Astrocyte (in vitro differentiated cells and primary cell): ENCODE results near the gene UTS2B. TPM values are rescaled to one million over a fixed set of nuclear protein-coding genes. Genes with fewer than 3 reads are reported as not detected.

Source experiments
- DNase-seq: peaks from one replicate; pipeline ENCODE4 v3.0.0-alpha.2; 2010; ENCODE audit warnings: low read depth
- FAIRE-seq: peaks from 2 replicates; lab custom pipeline; 2011; peaks lifted over from hg19 to GRCh38; lab: Jason Lieb, UNC
- H2AFZ ChIP-seq: 2 replicates; pipeline ENCODE4 v1.6.0; 2012; ENCODE audit warnings: low read depth, low read length, inconsistent platforms
- H3K27ac ChIP-seq: 2 replicates; pipeline ENCODE4 v1.5.1; 2011; ENCODE audit warnings: low read depth, low read length, inconsistent platforms
- H3K27me3 ChIP-seq: 2 replicates; pipeline ENCODE4 v1.6.0; 2011; ENCODE audit warnings: low read length, inconsistent platforms; ENCODE audit not compliant: insufficient read depth
- H3K36me3 ChIP-seq: 2 replicates; pipeline ENCODE4 v1.5.1; 2011; ENCODE audit warnings: low read length, inconsistent platforms; ENCODE audit not compliant: insufficient read depth
- H3K4me1 ChIP-seq: 2 replicates; pipeline ENCODE4 v1.5.1; 2011; ENCODE audit warnings: low read length, inconsistent platforms; ENCODE audit not compliant: insufficient read depth
- H3K4me2 ChIP-seq: 2 replicates; pipeline ENCODE4 v1.6.0; 2012; ENCODE audit warnings: low read length, inconsistent platforms
- H3K4me3 ChIP-seq: 2 replicates; pipeline ENCODE4 v1.5.1; 2011; ENCODE audit warnings: low read depth, mild to moderate bottlenecking, low read length, inconsistent platforms; ENCODE audit not compliant: insufficient read depth
- H3K79me2 ChIP-seq: 2 replicates; pipeline ENCODE4 v1.6.0; 2012; ENCODE audit warnings: mild to moderate bottlenecking, low read length, inconsistent platforms; ENCODE audit not compliant: insufficient read depth
- H3K9ac ChIP-seq: 2 replicates; pipeline ENCODE4 v1.6.0; 2012; ENCODE audit warnings: mild to moderate bottlenecking, low read length, inconsistent platforms
- H3K9me3 ChIP-seq: 2 replicates; pipeline ENCODE4 v1.5.1; 2012; ENCODE audit warnings: low read depth, mild to moderate bottlenecking, low read length, inconsistent platforms; ENCODE audit not compliant: insufficient read depth
- H4K20me1 ChIP-seq: 2 replicates; pipeline ENCODE4 v1.6.0; 2012; ENCODE audit warnings: low read length, inconsistent platforms; ENCODE audit not compliant: insufficient read depth
- H3K27ac Mint-ChIP-seq: one replicate; pipeline ENCODE4 v1.8.0; 2021; ENCODE audit warnings: mild to moderate bottlenecking, mixed read lengths; ENCODE audit not compliant: unreplicated experiment
- H3K27me3 Mint-ChIP-seq: one replicate; pipeline ENCODE4 v1.8.0; 2021; ENCODE audit warnings: low read depth, mixed read lengths; ENCODE audit not compliant: unreplicated experiment
- H3K36me3 Mint-ChIP-seq: one replicate; pipeline ENCODE4 v1.8.0; 2021; ENCODE audit warnings: low read depth, mixed read lengths; ENCODE audit not compliant: unreplicated experiment
- H3K4me1 Mint-ChIP-seq: one replicate; pipeline ENCODE4 v1.8.0; 2021; ENCODE audit warnings: low read depth, mixed read lengths; ENCODE audit not compliant: unreplicated experiment
- H3K4me3 Mint-ChIP-seq: one replicate; pipeline ENCODE4 v1.8.0; 2021; ENCODE audit warnings: mild to moderate bottlenecking, moderate library complexity, mixed read lengths; ENCODE audit not compliant: unreplicated experiment
- H3K9me3 Mint-ChIP-seq: one replicate; pipeline ENCODE4 v1.8.0; 2021; ENCODE audit warnings: mild to moderate bottlenecking, mixed read lengths; ENCODE audit not compliant: unreplicated experiment
- CTCF ChIP-seq: IDR thresholded peaks from 2 replicates; pipeline ENCODE4 v1.5.1; 2011; ENCODE audit warnings: low read depth, mild to moderate bottlenecking, inconsistent platforms, low read length, moderate library complexity; ENCODE audit not compliant: insufficient read depth
- EZH2 ChIP-seq: IDR thresholded peaks from 2 replicates; pipeline ENCODE4 v1.6.1; 2012; ENCODE audit warnings: mild to moderate bottlenecking, low read length, inconsistent platforms; ENCODE audit not compliant: insufficient read depth
- total RNA-seq: library from RNA; stranded (reverse); gene quantifications from 2 replicates; pipeline ENCODE4 v1.2.1, GENCODE V29; 2021

The UTS2B gene
- total RNA-seq, 1 donor from 2014 or later = 0.75 TPM

- H3K9ac ChIP-seq = no peak overlapping the region
- DNase-seq (no peak), FAIRE-seq (no peak)
- H2AFZ ChIP-seq = no peak overlapping the region
- H3K79me2 ChIP-seq = peaks cover 57% of the 10 kb centered on the region
- Mint-ChIP-seq H3K36me3 (peaks cover 22% of the 10 kb centered on the region), H3K27me3 (no peaks in the 10 kb centered on the region), H3K4me1 (peaks cover 32% of the 10 kb centered on the region), H3K9me3 (no peaks in the 10 kb centered on the region), H3K27ac (no peak overlapping the region), H3K4me3 (no peak overlapping the region)
- no peak overlapping the region for H3K4me3 ChIP-seq
- H3K4me2 ChIP-seq = no peak overlapping the region
- H3K9me3 ChIP-seq = no peaks in the 10 kb centered on the region
- H3K36me3 ChIP-seq = peaks cover 54% of the 10 kb centered on the region
- TF ChIP-seq EZH2 = no peak
- TF ChIP-seq CTCF = no peak
- H3K27ac ChIP-seq = no peak overlapping the region
- no peaks in the 10 kb centered on the region for H4K20me1 ChIP-seq
- H3K27me3 ChIP-seq = no peaks in the 10 kb centered on the region
- peaks cover under 1% of the 10 kb centered on the region for H3K4me1 ChIP-seq
These were observed 32.3 kb upstream of the UTS2B start for GRCh38 chr3:191362524-191363090.

- Histone ChIP-seq H3K9me3 (no peaks in the 10 kb centered on the region), H3K27ac (no peak overlapping the region), H3K36me3 (peaks cover 54% of the 10 kb centered on the region), H3K79me2 (peaks cover 61% of the 10 kb centered on the region), H3K4me1 (peaks cover 6% of the 10 kb centered on the region), H3K4me2 (no peak overlapping the region), H3K9ac (no peak overlapping the region), H3K27me3 (no peaks in the 10 kb centered on the region), H2AFZ (no peak overlapping the region), H4K20me1 (no peaks in the 10 kb centered on the region), H3K4me3 (no peak overlapping the region)
- DNase-seq (no peak), FAIRE-seq (no peak)
- no peak overlapping the region for H3K4me3 Mint-ChIP-seq
- H3K9me3 Mint-ChIP-seq = no peaks in the 10 kb centered on the region
- no peaks in the 10 kb centered on the region for H3K27me3 Mint-ChIP-seq
- peaks cover 20% of the 10 kb centered on the region for H3K36me3 Mint-ChIP-seq
- H3K27ac Mint-ChIP-seq = no peak overlapping the region
- peaks cover 38% of the 10 kb centered on the region for H3K4me1 Mint-ChIP-seq
- no peak for TF ChIP-seq CTCF
- TF ChIP-seq EZH2 = no peak
These were observed 31.7 kb upstream of the UTS2B start for GRCh38 chr3:191362037-191362436.

GRCh38 chr3:191361456-191361855, 31.1 kb upstream of the UTS2B start:
- Histone ChIP-seq H3K27me3 (no peaks in the 10 kb centered on the region), H3K27ac (no peak overlapping the region), H3K9ac (no peak overlapping the region), H3K36me3 (peaks cover 54% of the 10 kb centered on the region), H3K9me3 (no peaks in the 10 kb centered on the region), H2AFZ (no peak overlapping the region), H3K79me2 (peaks cover 59% of the 10 kb centered on the region), H4K20me1 (no peaks in the 10 kb centered on the region), H3K4me3 (no peak overlapping the region), H3K4me2 (no peak overlapping the region), H3K4me1 (peaks cover 12% of the 10 kb centered on the region)
- no peak for FAIRE-seq
- Mint-ChIP-seq H3K9me3 (no peaks in the 10 kb centered on the region), H3K27ac (no peak overlapping the region), H3K4me1 (peaks cover 40% of the 10 kb centered on the region), H3K27me3 (no peaks in the 10 kb centered on the region), H3K36me3 (peaks cover 20% of the 10 kb centered on the region), H3K4me3 (no peak overlapping the region)
- TF ChIP-seq EZH2 (no peak), CTCF (no peak)
- DNase-seq = no peak
